Muscle of back (tissue), 11 donors: ENCODE results near the gene ASIC4. TPM values are rescaled to one million over a fixed set of nuclear protein-coding genes. Genes with fewer than 3 reads are reported as not detected.

Experiments used
- DNase-seq, 3 donors: peaks; one replicate each; pipeline versions ENCODE4 v3.0.0 to v3.0.0-alpha.2; 2013
- polyA plus RNA-seq, 10 donors: library from polyadenylated mRNA; unstranded; fragments of 120-200 nt; gene quantifications; one replicate each; pipeline ENCODE4 v1.2.1, GENCODE V29; 2013; ENCODE audit not compliant: insufficient read length in 10 of 10

Gene ASIC4
- polyA plus RNA-seq, 10 donors: 0.15 to 0.70 (median 0.34) TPM

GRCh38 chr2:219531639-219532377 lies 17.5 kb downstream of the ASIC4 start:
- no peak for DNase-seq

GRCh38 chr2:219532378-219532649 lies 18.0 kb downstream of the ASIC4 start:
- no peak for DNase-seq

- DNase-seq: no peak
Observed at GRCh38 chr2:219533930-219534661, 19.8 kb downstream of the ASIC4 start.

- DNase-seq: no peak
Observed at GRCh38 chr2:219536425-219536824, 22.1 kb downstream of the ASIC4 start.

GRCh38 chr2:219536967-219537366 lies 22.7 kb downstream of the ASIC4 start:
- no peak for DNase-seq

- DNase-seq: peak in 1 of 3 donors; percentile 57
Observed at GRCh38 chr2:219537657-219538488, 23.6 kb downstream of the ASIC4 start.

GRCh38 chr2:219538504-219538951 lies 24.2 kb downstream of the ASIC4 start:
- DNase-seq: peak in 1 of 3 donors; percentile 72

- DNase-seq: no peak
Observed at GRCh38 chr2:219538956-219539788, 24.9 kb downstream of the ASIC4 start.

- no peak for DNase-seq
Observed at GRCh38 chr2:219539926-219540678, 25.8 kb downstream of the ASIC4 start.

- DNase-seq: no peak
Observed at GRCh38 chr2:219540784-219541504, 26.7 kb downstream of the ASIC4 start.

GRCh38 chr2:219541611-219542180 lies 27.4 kb downstream of the ASIC4 start:
- peak; percentile 56 to 90 (median 75) for DNase-seq

GRCh38 chr2:219542931-219543595 lies 28.8 kb downstream of the ASIC4 start:
- no peak for DNase-seq

GRCh38 chr2:219543596-219544358 lies 29.5 kb downstream of the ASIC4 start, which contains the start of the genes CHPF and TMEM198:
CHPF (minus strand) TSS chr2:219543809; CDS start chr2:219543538, 271 bp downstream.
TMEM198 (plus strand) TSS chr2:219544028; CDS start chr2:219544728, 700 bp downstream.
- peak; percentile 99 for DNase-seq

- DNase-seq: no peak
Observed at GRCh38 chr2:219544567-219544966, 30.3 kb downstream of the ASIC4 start.

- no peak for DNase-seq
Observed at GRCh38 chr2:219545295-219545942, 31.1 kb downstream of the ASIC4 start.

GRCh38 chr2:219545943-219546352 lies 31.7 kb downstream of the ASIC4 start:
- DNase-seq: no peak

- no peak for DNase-seq
Observed at GRCh38 chr2:219547621-219548020, 33.3 kb downstream of the ASIC4 start.

- DNase-seq: no peak
Observed at GRCh38 chr2:219548990-219549389, 34.7 kb downstream of the ASIC4 start.
